Astrocyte (in vitro differentiated cells and primary cell): ENCODE results near the gene MAPK12. TPM values are rescaled to one million over a fixed set of nuclear protein-coding genes. Genes with fewer than 3 reads are reported as not detected.

Experiments
- DNase-seq: peaks from one replicate; pipeline ENCODE4 v3.0.0-alpha.2; 2010; ENCODE audit warnings: low read depth
- FAIRE-seq: peaks from 2 replicates; lab custom pipeline; 2011; peaks lifted over from hg19 to GRCh38; lab: Jason Lieb, UNC
- H2AFZ ChIP-seq: 2 replicates; pipeline ENCODE4 v1.6.0; 2012; ENCODE audit warnings: low read depth, low read length, inconsistent platforms
- H3K27ac ChIP-seq: 2 replicates; pipeline ENCODE4 v1.5.1; 2011; ENCODE audit warnings: low read depth, low read length, inconsistent platforms
- H3K27me3 ChIP-seq: 2 replicates; pipeline ENCODE4 v1.6.0; 2011; ENCODE audit warnings: low read length, inconsistent platforms; ENCODE audit not compliant: insufficient read depth
- H3K36me3 ChIP-seq: 2 replicates; pipeline ENCODE4 v1.5.1; 2011; ENCODE audit warnings: low read length, inconsistent platforms; ENCODE audit not compliant: insufficient read depth
- H3K4me1 ChIP-seq: 2 replicates; pipeline ENCODE4 v1.5.1; 2011; ENCODE audit warnings: low read length, inconsistent platforms; ENCODE audit not compliant: insufficient read depth
- H3K4me2 ChIP-seq: 2 replicates; pipeline ENCODE4 v1.6.0; 2012; ENCODE audit warnings: low read length, inconsistent platforms
- H3K4me3 ChIP-seq: 2 replicates; pipeline ENCODE4 v1.5.1; 2011; ENCODE audit warnings: low read depth, mild to moderate bottlenecking, low read length, inconsistent platforms; ENCODE audit not compliant: insufficient read depth
- H3K79me2 ChIP-seq: 2 replicates; pipeline ENCODE4 v1.6.0; 2012; ENCODE audit warnings: mild to moderate bottlenecking, low read length, inconsistent platforms; ENCODE audit not compliant: insufficient read depth
- H3K9ac ChIP-seq: 2 replicates; pipeline ENCODE4 v1.6.0; 2012; ENCODE audit warnings: mild to moderate bottlenecking, low read length, inconsistent platforms
- H3K9me3 ChIP-seq: 2 replicates; pipeline ENCODE4 v1.5.1; 2012; ENCODE audit warnings: low read depth, mild to moderate bottlenecking, low read length, inconsistent platforms; ENCODE audit not compliant: insufficient read depth
- H4K20me1 ChIP-seq: 2 replicates; pipeline ENCODE4 v1.6.0; 2012; ENCODE audit warnings: low read length, inconsistent platforms; ENCODE audit not compliant: insufficient read depth
- H3K27ac Mint-ChIP-seq: one replicate; pipeline ENCODE4 v1.8.0; 2021; ENCODE audit warnings: mild to moderate bottlenecking, mixed read lengths; ENCODE audit not compliant: unreplicated experiment
- H3K27me3 Mint-ChIP-seq: one replicate; pipeline ENCODE4 v1.8.0; 2021; ENCODE audit warnings: low read depth, mixed read lengths; ENCODE audit not compliant: unreplicated experiment
- H3K36me3 Mint-ChIP-seq: one replicate; pipeline ENCODE4 v1.8.0; 2021; ENCODE audit warnings: low read depth, mixed read lengths; ENCODE audit not compliant: unreplicated experiment
- H3K4me1 Mint-ChIP-seq: one replicate; pipeline ENCODE4 v1.8.0; 2021; ENCODE audit warnings: low read depth, mixed read lengths; ENCODE audit not compliant: unreplicated experiment
- H3K4me3 Mint-ChIP-seq: one replicate; pipeline ENCODE4 v1.8.0; 2021; ENCODE audit warnings: mild to moderate bottlenecking, moderate library complexity, mixed read lengths; ENCODE audit not compliant: unreplicated experiment
- H3K9me3 Mint-ChIP-seq: one replicate; pipeline ENCODE4 v1.8.0; 2021; ENCODE audit warnings: mild to moderate bottlenecking, mixed read lengths; ENCODE audit not compliant: unreplicated experiment
- CTCF ChIP-seq: IDR thresholded peaks from 2 replicates; pipeline ENCODE4 v1.5.1; 2011; ENCODE audit warnings: low read depth, mild to moderate bottlenecking, inconsistent platforms, low read length, moderate library complexity; ENCODE audit not compliant: insufficient read depth
- EZH2 ChIP-seq: IDR thresholded peaks from 2 replicates; pipeline ENCODE4 v1.6.1; 2012; ENCODE audit warnings: mild to moderate bottlenecking, low read length, inconsistent platforms; ENCODE audit not compliant: insufficient read depth
- total RNA-seq: library from RNA; stranded (reverse); gene quantifications from 2 replicates; pipeline ENCODE4 v1.2.1, GENCODE V29; 2021

Gene MAPK12
- total RNA-seq, 1 donor from 2014 or later = 36.4 TPM

DNA sequence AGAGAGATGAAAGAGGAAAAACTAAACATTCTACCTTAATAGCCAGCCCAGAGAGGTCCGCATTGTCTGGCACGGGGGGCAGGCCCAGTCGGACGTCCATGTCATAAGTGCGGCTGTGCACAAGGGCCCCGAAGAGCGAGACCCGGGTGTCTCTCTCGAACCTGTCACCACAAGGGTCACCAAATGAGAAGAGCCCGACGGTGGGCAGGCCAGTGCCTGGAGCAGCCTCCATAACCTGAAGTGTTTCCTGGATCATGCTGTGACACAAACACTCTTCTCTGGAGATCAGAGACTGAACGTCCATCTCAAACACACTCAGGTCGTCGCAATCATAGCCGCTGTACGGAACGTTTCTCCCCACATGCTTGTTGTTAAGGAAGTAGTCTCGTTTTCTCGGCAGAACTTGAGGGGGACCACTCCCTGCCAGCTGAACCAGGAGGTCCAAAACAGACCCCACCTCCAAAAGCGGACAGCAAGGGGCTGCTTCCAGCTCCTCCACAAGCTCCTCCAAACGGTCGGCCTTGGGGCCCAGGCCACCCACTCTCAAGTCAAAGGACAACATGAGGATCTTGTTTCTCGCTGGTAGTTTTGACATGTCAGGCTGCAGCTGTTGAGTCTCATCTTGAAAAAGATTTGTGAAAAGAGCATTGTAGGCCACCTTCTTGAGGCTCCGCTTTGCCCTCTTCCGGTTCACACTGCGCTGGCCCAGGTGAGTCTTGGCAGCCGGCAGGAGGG, 17.6 kb downstream of the MAPK12 start:
- H3K27me3 Mint-ChIP-seq = no peaks in the 10 kb centered on the region
- no peak for FAIRE-seq

DNA sequence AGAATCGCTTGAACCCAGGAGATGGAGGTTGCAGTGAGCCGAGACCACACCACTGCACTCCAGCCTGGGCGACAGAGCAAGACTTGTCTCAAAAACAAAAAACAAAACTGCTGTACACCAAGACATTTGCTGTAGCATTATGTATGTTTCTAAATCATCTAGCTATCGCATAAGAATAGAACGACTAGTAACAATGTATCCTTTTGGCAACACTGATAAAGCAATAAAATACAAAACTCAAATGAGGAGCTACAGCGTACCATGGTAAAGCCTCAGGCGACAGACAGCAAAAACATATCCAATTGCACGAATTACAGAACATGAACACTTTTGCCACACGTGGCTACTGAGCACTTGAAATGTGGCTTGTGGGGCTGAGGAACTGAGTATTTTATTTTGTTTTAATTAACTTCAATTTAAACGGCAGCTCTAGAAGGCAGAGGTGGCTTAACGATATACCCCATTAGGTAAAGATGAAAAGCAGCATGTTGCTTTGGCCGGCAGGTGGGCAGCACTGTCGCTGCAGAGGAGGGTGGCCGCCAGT, 19.0 kb downstream of the MAPK12 start:
- H3K4me1 Mint-ChIP-seq = peaks cover 12% of the 10 kb centered on the region
- no peaks in the 10 kb centered on the region for H3K9me3 Mint-ChIP-seq
- H3K4me1 ChIP-seq = peaks cover 28% of the 10 kb centered on the region
- H3K27me3 Mint-ChIP-seq = no peaks in the 10 kb centered on the region
- FAIRE-seq = no peak
- no peak overlapping the region for H3K27ac ChIP-seq
- H3K27ac Mint-ChIP-seq = no peak overlapping the region
- H3K4me3 ChIP-seq = peak overlapping the region; percentile 60
- peak overlapping the region; percentile 45 for H3K9ac ChIP-seq
- H3K36me3 ChIP-seq = no peaks in the 10 kb centered on the region
- no peaks in the 10 kb centered on the region for H3K9me3 ChIP-seq
- H3K27me3 ChIP-seq = no peaks in the 10 kb centered on the region
- TF ChIP-seq CTCF (no peak), EZH2 (no peak)
- no peak for DNase-seq
- H2AFZ ChIP-seq = no peak overlapping the region
- H3K4me2 ChIP-seq = peak overlapping the region; percentile 99
- H3K36me3 Mint-ChIP-seq = peaks cover 5% of the 10 kb centered on the region
- peaks cover 67% of the 10 kb centered on the region for H4K20me1 ChIP-seq
- peaks cover 89% of the 10 kb centered on the region for H3K79me2 ChIP-seq
- H3K4me3 Mint-ChIP-seq = peak overlapping the region; percentile 97

More for the DNA sequence above, 17.6 kb downstream of the MAPK12 start:
- H4K20me1 ChIP-seq = peaks cover 66% of the 10 kb centered on the region
- H3K4me1 ChIP-seq = peaks cover 35% of the 10 kb centered on the region
- peak overlapping the region; percentile 94 for H3K9ac ChIP-seq
- peak overlapping the region; percentile 47 for H3K27ac ChIP-seq
- H3K9me3 Mint-ChIP-seq = no peaks in the 10 kb centered on the region
- peak overlapping the region; percentile 99 for H3K4me2 ChIP-seq
- peaks cover 12% of the 10 kb centered on the region for H3K4me1 Mint-ChIP-seq
- no peaks in the 10 kb centered on the region for H3K27me3 ChIP-seq
- peak overlapping the region; percentile 83 for H3K4me3 ChIP-seq
- H3K27ac Mint-ChIP-seq = peak overlapping the region; percentile 91
- H3K36me3 ChIP-seq = no peaks in the 10 kb centered on the region
- peaks cover 5% of the 10 kb centered on the region for H3K36me3 Mint-ChIP-seq
- no peaks in the 10 kb centered on the region for H3K9me3 ChIP-seq
- peaks cover 88% of the 10 kb centered on the region for H3K79me2 ChIP-seq
- no peak for DNase-seq
- peak overlapping the region; percentile 97 for H3K4me3 Mint-ChIP-seq
- H2AFZ ChIP-seq = peak overlapping the region; percentile 68
- TF ChIP-seq CTCF (no peak), EZH2 (no peak)

- H3K79me2 ChIP-seq = peaks cover 88% of the 10 kb centered on the region
- no peaks in the 10 kb centered on the region for H3K36me3 ChIP-seq
- no peaks in the 10 kb centered on the region for H3K27me3 ChIP-seq
- peaks cover 11% of the 10 kb centered on the region for H3K4me1 ChIP-seq
- Mint-ChIP-seq H3K36me3 (peaks cover 8% of the 10 kb centered on the region), H3K4me3 (no peak overlapping the region), H3K27me3 (no peaks in the 10 kb centered on the region), H3K4me1 (peaks cover 14% of the 10 kb centered on the region), H3K27ac (no peak overlapping the region), H3K9me3 (no peaks in the 10 kb centered on the region)
- H3K9ac ChIP-seq = no peak overlapping the region
- peaks cover 84% of the 10 kb centered on the region for H4K20me1 ChIP-seq
- TF ChIP-seq EZH2 = no peak
- no peak for TF ChIP-seq CTCF
- FAIRE-seq (no peak), DNase-seq (no peak)
- no peak overlapping the region for H3K27ac ChIP-seq
- peaks cover 4% of the 10 kb centered on the region for H3K9me3 ChIP-seq
- H3K4me3 ChIP-seq = no peak overlapping the region
- no peak overlapping the region for H3K4me2 ChIP-seq
- H2AFZ ChIP-seq = no peak overlapping the region
Measured at GRCh38 chr22:50238755-50239154, 22.7 kb downstream of the MAPK12 start.
